Endothelial cell of hepatic sinusoid (primary cell): ENCODE measurements around the gene MINAR1.

Experiments
- in situ Hi-C: cut with HindIII; loops from 2 replicates; pipeline ENCODE4 v1.10.0; 2017; ENCODE audit warnings: low sequenced_read_pairs

Gene MINAR1

GRCh38 chr15:79430901-79431635, 1.1 kb upstream of the MINAR1 start:
- in situ Hi-C loops, result loop anchor here (5.0 kb wide), 1 partner anchor 49 kb away; no protein-coding TSS in a partner anchor

- in situ Hi-C loops, result loop anchor here (5.0 kb wide), 1 partner anchor 50 kb away; no protein-coding TSS in a partner anchor
Observed at GRCh38 chr15:79432345-79433275, 474 bp downstream of the MINAR1 start.

GRCh38 chr15:79433276-79433990, 1.3 kb downstream of the MINAR1 start:
- in situ Hi-C loops, result loop anchor here (5.0 kb wide), 1 partner anchor 51 kb away; no protein-coding TSS in a partner anchor

DNA sequence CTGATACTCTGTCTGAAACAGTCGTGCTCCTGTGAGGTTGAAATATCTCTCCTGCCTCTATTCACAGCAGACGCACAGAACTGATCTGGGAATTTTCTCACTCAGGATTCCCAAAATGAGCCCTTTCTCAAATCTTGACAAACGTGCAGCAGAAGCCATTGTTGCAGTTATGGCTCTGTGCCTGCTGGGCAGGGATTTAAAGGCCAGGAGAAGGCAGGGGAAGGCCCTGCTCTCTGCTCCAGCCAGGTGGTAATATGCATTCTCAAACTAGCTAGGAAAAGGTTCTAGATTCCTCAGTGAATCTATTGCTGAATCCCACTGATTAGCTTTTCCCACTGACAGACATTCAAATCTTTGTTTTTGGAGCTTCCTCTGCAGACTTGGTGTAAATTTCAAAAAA, 2.2 kb downstream of the MINAR1 start:
- in situ Hi-C loops, result loop anchor here (5.0 kb wide), 1 partner anchor 52 kb away; no protein-coding TSS in a partner anchor

DNA sequence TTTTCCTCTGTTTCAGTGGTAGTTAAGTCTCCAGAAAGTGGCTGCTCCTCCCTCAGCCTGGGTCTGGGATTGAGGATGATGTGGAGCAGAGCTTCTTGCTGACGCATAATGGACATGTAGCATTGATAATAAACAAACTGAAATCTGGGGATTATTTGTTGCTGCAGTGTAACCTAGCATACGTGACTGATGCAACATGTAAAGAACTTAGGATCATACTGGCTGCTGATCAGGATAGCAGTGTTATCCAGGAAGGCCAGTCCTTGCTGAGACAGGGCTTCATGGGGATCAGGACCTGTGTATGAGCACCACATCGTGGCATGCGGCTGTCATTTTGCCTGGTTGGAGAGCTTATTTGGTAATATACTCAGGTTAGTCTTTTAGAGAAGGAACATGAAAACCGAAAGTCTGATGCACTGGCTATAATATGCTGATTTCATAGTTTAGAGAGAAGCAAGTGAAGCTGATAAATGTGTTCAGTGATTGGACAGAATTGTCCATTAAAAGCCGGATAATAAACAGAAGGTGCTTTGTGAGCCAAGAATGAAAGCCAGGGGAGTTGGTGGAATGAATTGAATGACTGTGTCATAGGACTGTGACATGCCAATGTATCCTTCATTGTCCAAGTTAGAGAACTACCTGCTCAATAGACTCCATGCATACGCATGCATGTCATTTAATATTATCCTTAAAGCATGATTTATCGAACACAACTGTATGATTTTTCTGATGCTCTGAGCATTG, 4.1 kb downstream of the MINAR1 start:
- in situ Hi-C loops, result no loop called here

GRCh38 chr15:79437275-79438000, 5.3 kb downstream of the MINAR1 start:
- in situ Hi-C loops, result no loop called here

DNA sequence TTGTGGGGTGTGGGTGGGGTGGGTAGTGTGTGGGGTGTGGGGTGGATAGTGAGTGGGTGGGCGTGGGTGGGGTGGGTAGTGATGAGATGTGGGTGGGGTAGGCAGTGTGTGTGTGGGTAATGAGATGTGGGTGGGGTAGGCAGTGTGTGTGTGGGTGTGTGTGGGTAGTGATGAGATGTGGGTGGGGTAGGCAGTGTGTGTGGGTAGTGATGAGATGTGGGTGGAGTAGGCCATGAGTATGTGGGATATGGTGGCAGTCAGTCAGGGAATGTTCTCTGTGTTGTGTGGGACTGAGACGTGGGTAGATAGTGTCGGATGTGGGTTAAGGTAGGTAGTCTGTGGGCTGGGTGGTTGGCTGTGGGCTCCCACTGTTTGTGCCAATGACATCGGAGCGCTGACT, 7.1 kb downstream of the MINAR1 start:
- in situ Hi-C loops, result no loop called here

DNA sequence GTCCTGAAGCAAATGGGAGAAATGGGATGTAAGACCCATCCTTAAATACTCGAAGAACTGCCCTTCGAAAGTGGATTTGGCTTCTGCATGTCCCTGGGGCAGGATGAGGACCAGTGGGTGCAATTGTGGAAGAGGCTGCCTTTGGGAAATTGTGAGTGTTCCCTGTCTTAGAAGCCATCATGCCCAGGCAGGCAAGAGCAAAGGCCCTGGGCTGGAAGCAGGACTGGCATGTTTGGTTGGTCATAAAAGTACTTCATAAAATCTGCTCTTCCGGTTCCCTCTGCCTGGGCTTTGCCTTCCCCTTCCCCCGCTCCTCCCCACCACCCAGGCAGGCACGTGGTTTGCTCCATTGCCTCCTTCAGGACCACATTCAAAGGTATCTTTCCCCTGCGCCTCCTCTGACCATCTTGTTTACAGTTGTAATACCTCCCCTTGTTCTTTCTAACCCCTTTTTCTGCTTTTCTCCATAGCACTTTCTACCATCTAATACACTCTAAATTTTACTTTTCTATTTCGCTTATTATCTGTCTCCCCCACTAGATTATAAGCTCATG, 8.3 kb downstream of the MINAR1 start:
- in situ Hi-C loops, result no loop called here

DNA sequence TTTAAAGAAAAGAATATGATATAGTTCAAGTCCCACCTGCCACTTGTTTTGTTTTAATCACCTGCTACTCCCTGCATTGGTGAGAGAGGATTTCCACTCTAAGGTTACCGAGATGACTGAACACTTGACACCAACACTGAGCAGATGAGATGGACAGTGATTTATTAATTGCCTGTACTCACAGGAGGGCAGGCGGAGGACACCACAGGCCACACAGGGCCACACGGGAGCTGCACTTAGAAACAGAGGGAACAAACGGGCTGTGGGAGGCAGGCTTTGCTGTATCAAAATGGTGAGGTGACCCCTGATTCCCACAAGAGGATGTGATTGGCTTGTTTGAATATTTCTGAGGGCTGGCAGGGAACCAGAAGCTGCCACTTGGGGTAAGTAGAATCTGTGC, 10.8 kb downstream of the MINAR1 start:
- in situ Hi-C loops, result no loop called here

DNA sequence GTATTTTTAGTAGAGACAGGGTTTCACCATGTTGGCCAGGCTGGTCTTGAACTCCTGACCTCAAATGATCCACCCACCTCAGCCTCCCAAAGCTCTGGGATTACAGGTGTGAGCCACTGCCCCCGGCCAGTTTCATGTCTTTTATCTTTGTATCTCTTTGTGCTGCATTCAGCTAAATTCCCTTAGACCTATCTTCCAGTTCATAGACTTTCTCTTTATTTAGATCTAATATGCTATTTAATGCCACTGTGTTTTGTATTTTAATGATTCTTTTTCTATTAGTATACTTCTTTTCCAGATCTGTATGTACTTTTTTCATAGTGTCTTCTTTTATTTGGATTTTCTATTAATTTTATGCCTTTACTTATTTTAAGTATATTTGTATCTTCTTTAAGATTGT, 14.9 kb downstream of the MINAR1 start:
- in situ Hi-C loops, result no loop called here

GRCh38 chr15:79450648-79451047, 18.5 kb downstream of the MINAR1 start:
- in situ Hi-C loops, result no loop called here

GRCh38 chr15:79451361-79451999, 19.3 kb downstream of the MINAR1 start:
- in situ Hi-C loops, result no loop called here

GRCh38 chr15:79452244-79453051, 20.3 kb downstream of the MINAR1 start:
- in situ Hi-C loops, result no loop called here

- in situ Hi-C loops, result no loop called here
Observed at GRCh38 chr15:79453446-79453845, 21.3 kb downstream of the MINAR1 start.

GRCh38 chr15:79454063-79454462, 21.9 kb downstream of the MINAR1 start:
- in situ Hi-C loops, result no loop called here

DNA sequence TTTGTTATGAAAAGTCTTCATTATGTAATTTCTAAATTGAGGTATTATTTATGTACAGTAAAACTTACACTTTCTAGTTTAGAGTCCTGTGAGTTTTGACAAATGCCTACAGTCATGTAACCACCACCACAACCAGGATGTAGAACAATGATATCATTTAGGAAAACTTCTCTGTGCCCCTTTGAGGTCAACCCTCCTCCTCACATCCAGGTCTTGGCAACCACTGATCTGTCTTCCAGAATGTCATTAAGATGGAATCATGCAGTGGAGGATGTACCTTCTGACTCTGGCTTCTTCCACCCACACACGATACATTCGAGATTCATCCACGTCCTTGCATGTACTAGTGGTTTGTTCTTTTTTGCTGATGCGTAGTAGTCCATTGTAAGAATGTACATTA, 23.2 kb downstream of the MINAR1 start:
- in situ Hi-C loops, result no loop called here

DNA sequence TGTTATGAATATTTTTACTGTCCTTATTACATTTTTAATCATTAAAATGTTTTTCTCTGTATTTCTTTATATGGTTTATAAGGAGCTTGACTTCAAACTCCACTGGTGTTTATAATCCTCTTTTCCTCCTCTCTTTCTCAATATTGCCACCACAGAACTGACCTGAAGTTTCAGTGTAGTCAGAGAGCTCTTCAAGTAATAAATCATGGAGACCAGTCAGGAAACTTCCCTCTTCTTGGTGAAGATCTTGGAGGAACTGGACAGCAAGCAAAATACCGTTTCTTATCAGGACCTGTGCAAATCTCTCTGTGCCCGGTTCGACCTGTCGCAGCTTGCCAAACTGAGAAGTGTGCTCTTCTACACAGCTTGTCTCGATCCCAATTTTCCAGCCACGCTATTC, 23.8 kb downstream of the MINAR1 start:
- in situ Hi-C loops, result no loop called here

DNA sequence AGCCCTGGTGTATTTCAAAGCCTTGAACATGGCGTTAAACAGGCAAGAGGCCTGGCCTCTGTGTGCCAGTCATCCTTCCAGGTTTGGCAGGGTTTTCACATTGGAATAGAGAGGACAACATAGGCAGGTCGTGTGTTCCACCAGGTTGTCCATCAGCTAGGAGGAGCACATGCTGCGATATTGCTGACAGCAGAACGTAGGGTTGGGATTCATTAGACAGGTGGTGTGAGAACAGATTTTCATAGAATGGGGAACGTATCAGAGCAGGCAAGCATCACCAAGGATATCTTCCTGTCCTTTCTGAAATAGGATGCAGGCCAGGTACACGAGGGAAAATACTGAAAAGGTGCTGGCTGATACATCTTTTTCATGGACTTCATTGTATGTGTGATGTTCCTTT, 26.4 kb downstream of the MINAR1 start:
- in situ Hi-C loops, result no loop called here
